ENCODE results near the gene CYP4F11.
"Not testable (repeated sequence)": the region's sequence is repeated elsewhere in the genome, so short reads cannot be mapped to it uniquely, and the experiment has no call there.

Gene CYP4F11

DNA sequence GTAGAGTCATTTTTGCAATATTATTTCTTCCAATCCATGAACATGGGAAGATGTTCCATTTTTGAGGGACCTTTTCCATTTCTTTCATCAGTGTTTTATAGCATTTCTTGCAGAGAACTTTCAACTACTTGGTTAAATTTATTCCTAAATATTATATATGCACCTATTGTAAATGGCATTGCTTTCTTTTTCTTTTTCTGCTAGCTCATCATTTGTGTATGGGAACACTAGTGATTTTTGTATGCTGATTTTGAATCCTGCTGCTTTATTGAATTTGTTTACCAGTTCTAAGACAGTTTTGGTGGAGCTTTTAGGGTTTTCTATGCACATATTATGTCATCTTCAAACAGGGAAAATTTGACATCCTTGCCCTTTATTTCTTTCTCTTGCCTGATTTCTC, 29.3 kb downstream of the CYP4F11 start:
- H3K4me3 ChIP-seq (ENCODE audit: low read depth, low read length) = no peak overlapping the region
- TF ChIP-seq CTCF (IDR thresholded peaks at IDR 0.05; ENCODE audit: borderline replicate concordance, insufficient read depth, low read depth, low read length) = no peak

DNA sequence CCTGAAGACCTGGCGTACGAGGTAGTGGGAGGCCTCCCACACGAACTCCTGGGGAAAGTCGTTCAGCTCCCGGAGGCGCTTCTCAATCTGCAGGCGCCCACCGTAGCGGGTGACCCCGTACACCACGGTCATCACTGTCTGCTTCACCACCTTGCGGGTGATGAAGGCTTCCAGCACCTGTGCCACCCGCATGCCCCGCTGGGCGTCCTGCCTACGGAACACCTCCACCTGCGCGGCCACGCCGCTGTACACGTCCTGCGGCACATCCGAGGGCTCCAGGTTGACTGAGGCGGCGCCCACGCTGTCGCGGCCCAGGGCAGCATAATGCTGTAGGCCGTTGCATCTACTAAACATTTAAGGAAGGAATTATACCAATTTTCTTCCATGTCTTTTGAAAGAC, 31.4 kb downstream of the CYP4F11 start:
- not testable (repeated sequence) for H3K4me3 ChIP-seq (ENCODE audit: low read depth, low read length)

- TF ChIP-seq CTCF (IDR thresholded peaks at IDR 0.05; ENCODE audit: borderline replicate concordance, insufficient read depth, low read depth, low read length) = no peak
- H3K4me3 ChIP-seq (ENCODE audit: low read depth, low read length) = no peak overlapping the region
Observed at GRCh38 chr19:15902254-15902653, 32.1 kb downstream of the CYP4F11 start.

- TF ChIP-seq CTCF (IDR thresholded peaks at IDR 0.05; ENCODE audit: borderline replicate concordance, insufficient read depth, low read depth, low read length) = no peak
- no peak overlapping the region for H3K4me3 ChIP-seq (ENCODE audit: low read depth, low read length)
Observed at GRCh38 chr19:15900504-15900903, 33.8 kb downstream of the CYP4F11 start.

DNA sequence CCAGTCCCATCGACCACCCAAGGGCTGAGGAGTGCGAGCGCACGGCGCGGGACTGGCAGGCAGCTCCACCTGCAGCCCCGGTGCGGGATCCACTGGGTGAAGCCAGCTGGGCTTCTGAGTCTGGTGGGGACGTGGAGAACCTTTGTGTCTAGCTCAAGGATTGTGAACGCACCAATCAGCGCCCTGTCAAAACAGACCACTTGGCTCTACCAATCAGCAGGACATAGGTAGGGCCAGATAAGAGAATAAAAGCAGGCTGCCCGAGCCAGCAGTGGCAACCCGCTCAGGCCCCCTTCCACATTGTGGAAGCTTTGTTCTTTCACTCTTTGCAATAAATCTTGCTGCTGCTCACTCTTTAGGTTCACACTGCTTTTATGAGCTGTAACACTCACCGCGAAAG, 34.3 kb downstream of the CYP4F11 start:
- not testable (repeated sequence) for H3K4me3 ChIP-seq (ENCODE audit: low read depth, low read length)

- H3K4me3 ChIP-seq (ENCODE audit: low read depth, low read length) = not testable (repeated sequence)
Observed at GRCh38 chr19:15899561-15899960, 34.8 kb downstream of the CYP4F11 start.

DNA sequence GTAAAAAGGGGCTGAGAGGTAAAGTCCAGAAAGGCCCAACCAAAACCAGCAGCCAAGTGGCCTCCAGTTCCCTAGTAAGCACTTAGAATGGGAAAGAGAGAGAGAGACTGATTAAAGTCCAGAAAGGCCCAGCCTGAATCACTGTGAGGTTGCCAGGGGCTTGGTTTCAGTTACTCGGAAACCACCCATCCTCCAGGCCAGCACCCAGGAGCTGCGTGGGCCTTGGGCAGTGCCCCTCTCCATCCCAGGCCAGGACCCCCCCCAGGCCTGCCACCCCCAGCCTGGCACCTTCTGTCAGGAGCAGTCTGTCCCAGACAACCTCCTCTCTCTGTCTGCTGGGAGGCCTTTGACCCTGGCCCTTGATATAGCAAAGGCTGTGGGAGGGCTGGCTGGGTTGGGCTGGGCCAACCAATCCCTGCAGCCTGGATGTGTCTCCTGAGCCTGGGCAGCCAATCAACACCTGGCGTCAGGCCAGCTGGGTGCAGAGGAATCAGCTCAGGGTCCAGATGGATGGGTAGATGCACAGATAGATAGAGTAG, 36.5 kb downstream of the CYP4F11 start, which contains the start of gene CYP4F2:
Gene CYP4F2 (minus strand): TSS at position 337 of the 539 bp plus-strand sequence. CDS start 463 bp downstream, outside the sequence.
- no peak for TF ChIP-seq CTCF (IDR thresholded peaks at IDR 0.05; ENCODE audit: borderline replicate concordance, insufficient read depth, low read depth, low read length)
- H3K4me3 ChIP-seq (ENCODE audit: low read depth, low read length) = no peak within 1 kb of the TSS

- TF ChIP-seq CTCF (IDR thresholded peaks at IDR 0.05; ENCODE audit: borderline replicate concordance, insufficient read depth, low read depth, low read length) = no peak
- H3K4me3 ChIP-seq (ENCODE audit: low read depth, low read length) = no peak overlapping the region
Observed at GRCh38 chr19:15897026-15897737, 37.1 kb downstream of the CYP4F11 start.

Measured in GM12875 (cell line).